Mesothelial cell of epicardium (in vitro differentiated cells): ENCODE results near the gene FCRL4. TPM values are rescaled to one million over a fixed set of nuclear protein-coding genes. Genes with fewer than 3 reads are reported as not detected.

Source experiments
- DNase-seq, 2 experiments: peaks; one replicate each; pipeline ENCODE4 v3.0.0; 2021; ENCODE audit warnings: low spot score in 2 of 2; ENCODE audit not compliant: unreplicated experiment in 2 of 2
- H3K27ac Mint-ChIP-seq: 2 replicates; pipeline ENCODE4 v1.8.0; 2021; ENCODE audit warnings: mixed read lengths
- H3K27me3 Mint-ChIP-seq: 2 replicates; pipeline ENCODE4 v1.8.0; 2021; ENCODE audit warnings: low read depth, mixed read lengths
- H3K36me3 Mint-ChIP-seq: 2 replicates; pipeline ENCODE4 v1.8.0; 2021; ENCODE audit warnings: mixed read lengths
- H3K4me1 Mint-ChIP-seq: 2 replicates; pipeline ENCODE4 v1.8.0; 2021; ENCODE audit warnings: mixed read lengths
- H3K4me3 Mint-ChIP-seq: 2 replicates; pipeline ENCODE4 v1.8.0; 2021; ENCODE audit warnings: mild to moderate bottlenecking, moderate library complexity, mixed read lengths
- H3K9me3 Mint-ChIP-seq: 2 replicates; pipeline ENCODE4 v1.8.0; 2021; ENCODE audit warnings: mixed read lengths
- CTCF ChIP-seq: fragments of 200-600 bp; sonication (generic); IDR thresholded peaks from one replicate; pipeline ENCODE4 v1.5.0; 2021; ENCODE audit warnings: antibody characterized with exemption; ENCODE audit not compliant: unreplicated experiment
- total RNA-seq: library from RNA; stranded (reverse); gene quantifications from 3 replicates; pipeline ENCODE4 v1.2.1, GENCODE V29; 2021

Gene FCRL4
- total RNA-seq, 1 donor from 2014 or later, result 0.18 TPM

- no peak overlapping the region for H3K27ac Mint-ChIP-seq
- no peaks in the 10 kb centered on the region for H3K4me1 Mint-ChIP-seq
- no peaks in the 10 kb centered on the region for H3K9me3 Mint-ChIP-seq
- TF ChIP-seq CTCF, result no peak
- H3K4me3 Mint-ChIP-seq, result no peak overlapping the region
- DNase-seq, result no peak
- peaks cover 13% of the 10 kb centered on the region for H3K27me3 Mint-ChIP-seq
- H3K36me3 Mint-ChIP-seq, result no peaks in the 10 kb centered on the region
Measured at GRCh38 chr1:157523774-157524493, 74.0 kb downstream of the FCRL4 start.

Other genes starting within 250 kb of the FCRL4 start
- gene FCRL5, start 45.6 kb downstream of the FCRL4 start, total RNA-seq, result not detected in 3 replicates
- gene FCRL3, start 102.7 kb upstream of the FCRL4 start, total RNA-seq, result not detected in 3 replicates
- gene FCRL2, start 179.0 kb upstream of the FCRL4 start, total RNA-seq, result not detected in 3 replicates
- not detected in 3 replicates for gene FCRL1, start 222.0 kb upstream of the FCRL4 start, total RNA-seq
- not detected in 3 replicates for gene CD5L, start 243.7 kb upstream of the FCRL4 start, total RNA-seq